ENCODE results near the gene CREB3L1.
"Not testable (repeated sequence)": the region's sequence is repeated elsewhere in the genome, so short reads cannot be mapped to it uniquely, and the experiment has no call there.

CREB3L1 gene

DNA sequence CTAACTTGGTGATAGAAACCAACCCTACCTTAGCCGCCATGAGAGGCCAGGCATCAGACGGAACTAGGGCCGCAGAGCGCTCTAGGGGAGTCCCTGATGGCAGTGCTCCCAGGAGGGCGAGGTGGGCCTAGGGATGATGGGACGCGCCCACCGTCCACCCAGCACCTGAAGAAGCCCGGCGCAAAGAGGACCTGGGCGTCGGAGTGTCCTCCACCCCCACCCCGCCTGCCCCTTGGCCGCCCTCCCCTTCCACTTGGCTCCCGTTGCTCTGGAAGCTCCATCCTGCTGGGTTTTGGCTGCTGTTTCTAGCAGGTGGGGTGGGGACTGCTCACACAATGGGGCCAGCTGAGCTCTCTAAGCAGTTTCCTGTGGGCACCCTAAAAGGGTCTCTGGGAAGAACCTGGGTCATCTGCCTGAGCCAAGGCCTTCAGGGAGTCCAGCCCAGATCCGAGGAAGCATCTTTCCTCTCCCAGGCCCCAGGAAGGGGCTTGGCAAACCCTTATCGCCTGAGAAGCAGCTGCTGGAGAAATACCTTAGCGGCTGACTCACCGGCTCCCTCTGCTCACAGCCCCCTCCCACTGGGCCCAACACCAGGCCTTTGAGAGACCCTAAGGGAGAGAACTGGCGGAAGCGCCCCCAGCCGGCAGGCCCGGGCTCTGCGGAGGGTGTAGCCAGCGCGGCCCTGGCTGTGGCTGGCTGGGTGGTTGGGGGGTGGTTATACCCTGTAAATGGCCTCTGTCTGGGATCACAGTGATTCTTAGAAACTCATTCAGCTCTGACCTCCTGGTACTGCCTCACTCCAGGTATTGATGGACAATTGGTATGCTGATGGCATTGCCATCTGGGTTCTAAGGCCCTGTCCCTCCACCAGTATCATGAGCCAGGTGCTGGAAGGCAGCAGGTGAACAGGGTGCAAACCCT, 19.3 kb downstream of the CREB3L1 start:
- DNase-seq (ENCODE audit: low spot score): peak; percentile 53

DNA sequence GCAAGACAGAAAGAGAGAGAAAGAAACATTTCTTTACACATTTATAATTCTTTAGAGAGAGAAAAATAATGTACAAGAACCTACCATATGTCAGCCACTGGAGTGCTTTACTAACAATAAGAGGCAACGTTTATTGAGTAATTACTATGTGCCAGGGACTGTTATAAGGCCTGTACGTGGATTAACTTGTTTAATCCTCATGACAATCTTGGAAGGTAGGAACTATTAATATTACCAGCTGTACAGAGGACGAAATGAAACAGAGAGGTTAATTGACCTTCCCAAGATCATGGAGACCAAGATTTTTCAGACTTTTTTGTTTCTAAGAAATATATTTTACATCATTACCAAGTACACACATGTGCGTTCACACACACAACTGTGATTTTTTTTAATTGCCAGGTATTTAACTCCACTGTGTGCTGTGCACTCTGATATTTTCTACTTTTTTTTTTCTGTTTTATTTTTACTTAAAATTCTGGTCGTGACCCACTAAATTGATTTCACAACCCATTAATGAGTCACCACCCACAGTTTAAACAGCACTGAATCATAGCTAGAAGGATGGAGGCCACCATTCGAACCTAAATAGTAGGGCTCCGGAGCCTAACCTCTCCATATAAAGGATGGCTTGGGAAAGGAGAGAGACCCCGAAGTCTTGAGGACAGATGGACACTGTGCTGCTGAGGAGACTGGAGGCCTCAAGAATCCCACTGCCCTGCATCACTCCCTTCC, 21.4 kb downstream of the CREB3L1 start:
- DNase-seq (ENCODE audit: low spot score): no peak

DNA sequence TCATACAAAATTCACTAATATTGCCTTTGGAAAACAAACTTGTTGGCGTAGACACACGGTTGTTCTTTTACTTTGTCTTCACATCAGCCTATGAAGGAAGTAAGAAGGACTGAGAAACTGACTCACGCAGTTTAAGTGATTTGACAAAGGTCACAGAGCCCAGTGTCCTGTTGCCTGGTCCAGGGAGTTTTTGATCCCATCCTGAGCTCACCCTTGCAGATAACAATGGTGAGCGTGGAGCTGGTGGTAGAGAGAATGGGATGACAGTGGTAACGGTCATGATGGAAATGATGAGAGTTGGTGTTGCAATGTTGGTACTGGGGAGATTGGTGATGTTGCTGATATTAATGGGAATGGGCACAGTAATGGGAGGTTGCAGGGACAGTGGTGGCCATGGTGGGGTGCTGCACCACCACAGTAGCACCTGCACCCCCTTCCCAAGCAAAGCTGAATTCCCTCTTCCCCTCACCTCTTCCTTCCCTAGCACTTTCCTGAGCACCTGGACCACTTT, 22.0 kb downstream of the CREB3L1 start:
- no peak for DNase-seq (ENCODE audit: low spot score)

DNA sequence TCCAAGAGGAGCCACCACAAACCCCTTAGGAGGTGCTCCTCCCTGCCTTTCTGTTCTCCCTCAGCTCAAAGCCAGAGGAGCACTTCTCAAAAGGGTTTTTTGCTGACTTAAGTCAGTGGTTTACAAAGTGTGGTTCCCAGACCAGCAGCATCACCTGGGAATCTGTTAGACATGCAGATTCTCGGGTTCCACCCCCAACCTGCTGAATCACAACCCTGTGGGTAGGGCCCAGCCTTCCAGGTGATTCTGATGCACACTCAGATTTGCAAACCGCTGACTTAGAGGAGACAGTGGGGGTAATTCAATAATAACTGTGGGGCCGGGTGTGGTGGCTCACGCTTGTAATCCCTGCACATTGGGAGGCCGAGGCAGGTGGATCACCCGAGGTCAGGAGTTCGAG, 22.8 kb downstream of the CREB3L1 start:
- no peak for DNase-seq (ENCODE audit: low spot score)

DNA sequence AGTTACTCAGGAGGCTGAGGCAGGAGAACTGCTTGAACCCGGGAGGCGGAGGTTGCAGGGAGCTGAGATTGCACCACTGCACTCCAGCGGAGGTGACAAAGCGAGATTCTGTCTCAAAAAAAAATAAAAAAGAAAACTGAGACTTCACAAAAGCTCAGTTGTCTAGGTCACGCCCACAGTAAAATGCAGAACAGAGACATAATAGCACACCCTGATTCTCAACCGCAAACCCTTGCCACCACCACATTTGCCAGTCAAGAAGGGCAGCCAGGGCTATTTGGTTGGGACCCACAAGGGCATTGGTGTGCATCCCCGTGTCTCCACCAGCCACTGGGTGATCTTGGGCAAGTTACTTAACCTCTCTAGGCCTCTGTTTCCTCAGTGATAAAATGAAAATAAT, 25.4 kb downstream of the CREB3L1 start:
- DNase-seq (ENCODE audit: low spot score): no peak

DNA sequence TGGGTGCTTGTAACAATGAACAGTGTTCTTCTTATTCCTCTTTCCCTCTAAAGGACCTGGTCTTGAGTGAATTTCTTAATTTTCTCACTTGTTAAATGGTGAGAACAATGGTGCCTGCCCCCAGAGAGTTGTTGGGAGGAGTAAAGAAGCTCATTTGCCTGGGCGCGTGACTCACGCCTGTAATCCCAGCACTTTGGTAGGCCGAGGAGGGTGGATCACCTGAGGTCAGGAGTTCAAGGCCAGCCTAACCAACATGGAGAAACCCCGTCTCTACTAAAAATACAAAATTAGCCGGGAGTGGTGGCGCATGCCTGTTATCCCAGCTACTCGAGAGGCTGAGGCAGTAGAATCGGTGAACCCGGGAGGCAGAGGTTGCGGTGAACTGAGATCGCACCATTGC, 26.6 kb downstream of the CREB3L1 start:
- DNase-seq (ENCODE audit: low spot score): not testable (repeated sequence)

DNA sequence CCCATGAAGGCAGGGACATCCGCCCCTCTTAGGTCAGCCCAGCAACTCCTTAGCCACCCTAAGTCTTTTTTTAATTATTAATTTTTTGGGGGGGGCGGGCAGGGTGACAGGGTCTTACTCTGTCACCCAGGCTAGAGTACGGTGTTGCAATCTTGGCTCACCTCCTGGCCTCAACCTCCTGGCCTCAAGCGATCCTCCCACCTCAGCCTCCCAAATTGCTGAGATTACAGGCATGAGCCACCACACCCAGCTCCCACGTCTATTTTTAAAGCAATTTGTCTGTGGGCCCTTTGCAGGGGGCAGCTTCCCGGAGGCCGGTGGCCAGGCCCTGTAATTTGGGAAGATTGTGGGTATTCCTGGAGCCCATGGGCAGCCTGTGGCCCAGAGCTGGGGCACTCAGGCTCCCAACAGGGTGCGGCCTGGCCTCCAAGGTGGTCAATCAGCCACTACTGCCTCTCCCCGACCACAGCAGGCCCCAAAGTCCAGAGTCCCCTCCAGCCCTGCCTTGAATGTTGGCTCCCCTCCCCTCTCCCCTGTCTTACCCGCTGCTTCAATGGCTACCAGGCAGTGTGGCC, 27.2 kb downstream of the CREB3L1 start:
- DNase-seq (ENCODE audit: low spot score): no peak

DNA sequence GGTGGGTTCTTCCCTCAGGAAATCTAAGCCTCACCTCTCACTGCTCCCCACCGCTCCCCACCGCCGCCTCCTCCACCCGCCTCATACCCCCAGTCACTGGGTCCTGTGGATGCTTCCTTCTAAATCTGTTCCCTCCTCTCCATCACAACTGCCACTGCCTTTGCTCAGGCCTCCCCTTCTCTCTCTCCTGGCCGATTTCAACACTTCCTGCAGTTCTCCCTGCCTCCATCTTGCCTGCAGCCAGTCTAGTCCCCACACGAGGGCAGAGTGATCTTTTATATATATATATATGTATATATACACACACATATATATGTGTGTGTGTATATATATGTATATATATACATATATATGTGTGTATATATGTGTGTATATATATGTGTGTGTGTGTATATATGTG, 27.8 kb downstream of the CREB3L1 start:
- no peak for DNase-seq (ENCODE audit: low spot score)

DNA sequence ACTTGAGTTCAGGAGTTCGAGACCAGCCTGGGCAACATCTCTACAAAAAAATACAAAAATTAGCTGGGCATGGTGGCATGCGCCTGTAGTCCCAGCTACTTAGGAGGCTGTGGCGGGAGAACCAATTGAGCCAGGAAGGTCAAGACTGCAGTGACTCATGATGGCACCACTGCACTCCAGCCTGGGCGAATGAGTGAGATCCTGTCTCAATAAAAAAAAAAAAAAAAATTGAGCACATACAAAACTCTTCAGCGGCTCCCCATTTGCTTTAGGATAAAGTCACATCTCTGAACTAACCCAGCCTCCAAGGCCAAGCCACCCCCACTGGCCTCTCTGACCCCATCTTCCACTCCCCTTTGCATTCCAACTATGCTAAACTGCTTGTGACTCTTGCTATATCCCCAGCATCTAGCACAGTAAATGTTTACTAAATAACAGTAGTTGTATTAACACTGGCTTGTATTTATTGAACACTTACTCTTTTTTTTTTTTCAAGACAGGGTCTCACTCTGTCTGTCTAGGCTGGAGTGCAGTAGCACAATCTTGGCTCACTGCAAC, 28.9 kb downstream of the CREB3L1 start:
- no peak for DNase-seq (ENCODE audit: low spot score)

DNA sequence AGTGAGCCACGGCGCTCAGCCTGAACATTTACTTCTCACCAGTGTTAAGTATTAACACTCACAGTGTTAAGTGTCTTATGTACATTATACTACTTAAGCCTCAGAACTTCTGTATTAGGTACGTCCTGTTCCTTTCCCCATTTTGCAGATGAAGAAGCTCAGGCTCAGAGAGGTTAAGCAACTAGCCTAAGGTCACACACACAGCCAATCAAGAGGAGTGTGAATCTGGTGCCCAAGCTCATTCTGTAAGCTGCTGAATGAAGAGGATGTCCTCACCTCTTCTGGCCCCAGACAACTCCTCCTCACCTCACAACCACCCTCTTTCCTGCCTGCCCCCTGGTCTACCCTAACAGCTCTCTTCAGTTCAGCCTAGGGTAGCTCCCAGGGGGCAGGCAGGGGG, 29.9 kb downstream of the CREB3L1 start:
- no peak for DNase-seq (ENCODE audit: low spot score)

DNA sequence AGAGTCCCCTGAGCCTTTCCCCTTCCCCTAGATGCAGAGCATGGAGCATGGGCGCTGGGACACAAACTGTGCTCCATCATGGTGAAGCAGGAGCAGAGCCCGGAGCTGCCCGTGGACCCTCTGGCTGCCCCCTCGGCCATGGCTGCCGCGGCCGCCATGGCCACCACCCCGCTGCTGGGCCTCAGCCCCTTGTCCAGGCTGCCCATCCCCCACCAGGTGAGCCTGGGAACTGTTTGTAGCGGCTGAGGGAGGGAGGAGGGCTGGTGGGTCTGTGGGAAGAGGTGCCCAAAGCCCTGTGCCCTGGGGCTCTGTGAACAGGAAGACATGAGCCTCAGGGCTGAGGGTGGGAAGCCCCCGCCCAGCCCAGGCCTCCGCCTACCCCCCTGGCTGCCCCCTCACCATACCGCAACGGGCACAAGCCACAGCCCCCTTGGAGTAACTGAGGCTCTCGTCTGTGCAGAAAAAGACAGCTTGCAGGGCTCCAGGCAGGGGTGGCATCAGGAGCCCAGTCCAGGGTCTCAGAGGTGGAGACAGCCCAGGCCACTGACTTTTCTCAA, 30.4 kb downstream of the CREB3L1 start:
- DNase-seq (ENCODE audit: low spot score): no peak

DNA sequence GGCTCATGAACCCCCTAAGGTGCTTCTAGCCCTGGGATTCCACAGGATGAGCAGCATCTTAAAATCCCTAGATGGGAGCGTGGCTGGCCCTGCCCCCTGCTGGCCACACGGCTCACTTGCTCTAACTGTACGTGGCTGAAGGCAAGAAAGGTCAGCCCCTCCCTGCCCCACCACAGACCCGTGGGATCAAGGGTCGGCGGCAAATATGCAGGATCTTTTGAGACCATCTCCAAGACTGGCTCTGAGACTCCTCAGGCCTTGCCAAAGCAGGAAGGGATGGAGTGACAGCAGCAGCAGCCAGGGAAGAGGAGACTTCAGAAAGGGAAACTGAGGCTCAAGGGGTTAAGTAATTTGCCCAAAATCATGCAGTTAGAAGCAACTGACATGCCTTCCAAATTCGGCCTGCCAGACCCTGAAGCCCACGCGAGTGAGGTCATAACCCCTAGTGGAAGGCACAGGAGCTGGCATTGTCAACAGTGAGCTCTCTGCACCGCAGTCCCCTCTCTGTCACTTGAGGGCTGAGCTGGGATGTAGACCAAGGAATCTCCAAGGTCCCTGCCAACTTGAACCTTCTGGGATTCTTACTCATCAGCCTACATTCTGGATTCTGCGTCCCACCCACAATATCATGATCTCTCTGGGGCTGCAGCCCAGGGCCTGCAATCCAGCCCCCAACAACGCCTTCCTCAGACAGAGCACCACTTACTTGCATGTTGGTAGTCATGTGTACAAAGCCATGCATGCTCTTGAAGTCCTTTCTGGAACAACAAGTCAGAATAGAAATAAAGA, 31.4 kb downstream of the CREB3L1 start:
- peak; percentile 64 for DNase-seq (ENCODE audit: low spot score)

DNA sequence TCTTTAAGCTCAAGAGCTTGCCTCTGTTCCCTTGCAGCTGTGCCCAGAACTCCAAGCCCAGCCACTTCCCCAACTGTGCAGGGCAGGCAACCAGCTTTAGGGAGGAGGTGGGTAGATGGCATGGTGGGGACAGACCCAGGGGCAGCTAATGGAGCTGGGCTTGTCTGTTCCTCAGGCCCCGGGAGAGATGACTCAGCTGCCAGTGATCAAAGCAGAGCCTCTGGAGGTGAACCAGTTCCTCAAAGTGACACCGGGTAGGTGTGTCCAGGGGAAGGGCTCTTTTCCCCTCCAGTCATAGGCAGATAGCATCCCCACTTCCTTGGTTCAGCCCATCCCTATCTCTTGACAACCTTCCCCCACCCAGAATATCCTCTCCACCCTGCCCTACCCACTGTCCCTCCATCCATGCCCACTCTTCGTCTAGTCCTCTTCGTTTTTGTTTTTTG, 32.4 kb downstream of the CREB3L1 start:
- no peak for DNase-seq (ENCODE audit: low spot score)

DNA sequence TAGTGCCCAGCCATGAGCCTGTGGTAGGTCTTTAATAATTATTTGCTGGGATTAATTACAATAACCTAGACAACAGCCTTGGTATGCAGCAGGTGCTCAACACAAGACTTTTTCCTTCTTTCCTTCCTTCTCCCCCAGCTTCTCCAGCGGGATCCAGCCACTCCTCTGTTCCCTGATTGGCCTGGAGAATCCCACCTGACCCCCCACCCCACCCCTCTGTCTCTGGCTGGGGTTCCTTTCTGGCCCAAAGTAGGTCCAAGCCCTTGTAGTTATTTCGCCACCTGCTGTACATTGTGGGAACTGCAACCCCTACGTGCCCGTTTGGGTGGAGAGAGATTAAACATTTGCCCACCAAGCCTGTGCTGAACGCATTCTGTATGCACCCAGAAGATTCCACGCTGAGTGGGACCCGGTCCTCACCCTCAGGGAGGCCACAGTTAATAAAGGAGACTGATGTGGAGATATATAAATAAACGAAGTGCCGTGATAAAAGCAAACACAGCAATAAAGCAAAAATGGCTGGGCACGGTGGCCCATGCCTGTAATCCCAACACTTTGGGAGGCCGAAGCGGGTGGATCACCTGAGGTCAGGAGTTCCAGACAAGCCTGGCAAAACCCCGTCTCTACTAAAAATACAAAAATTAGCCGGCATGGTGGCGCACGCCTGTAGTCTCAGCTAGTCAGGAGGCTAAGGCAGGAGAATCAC, 37.7 kb downstream of the CREB3L1 start:
- peak; percentile 73 for DNase-seq (ENCODE audit: low spot score)

DNA sequence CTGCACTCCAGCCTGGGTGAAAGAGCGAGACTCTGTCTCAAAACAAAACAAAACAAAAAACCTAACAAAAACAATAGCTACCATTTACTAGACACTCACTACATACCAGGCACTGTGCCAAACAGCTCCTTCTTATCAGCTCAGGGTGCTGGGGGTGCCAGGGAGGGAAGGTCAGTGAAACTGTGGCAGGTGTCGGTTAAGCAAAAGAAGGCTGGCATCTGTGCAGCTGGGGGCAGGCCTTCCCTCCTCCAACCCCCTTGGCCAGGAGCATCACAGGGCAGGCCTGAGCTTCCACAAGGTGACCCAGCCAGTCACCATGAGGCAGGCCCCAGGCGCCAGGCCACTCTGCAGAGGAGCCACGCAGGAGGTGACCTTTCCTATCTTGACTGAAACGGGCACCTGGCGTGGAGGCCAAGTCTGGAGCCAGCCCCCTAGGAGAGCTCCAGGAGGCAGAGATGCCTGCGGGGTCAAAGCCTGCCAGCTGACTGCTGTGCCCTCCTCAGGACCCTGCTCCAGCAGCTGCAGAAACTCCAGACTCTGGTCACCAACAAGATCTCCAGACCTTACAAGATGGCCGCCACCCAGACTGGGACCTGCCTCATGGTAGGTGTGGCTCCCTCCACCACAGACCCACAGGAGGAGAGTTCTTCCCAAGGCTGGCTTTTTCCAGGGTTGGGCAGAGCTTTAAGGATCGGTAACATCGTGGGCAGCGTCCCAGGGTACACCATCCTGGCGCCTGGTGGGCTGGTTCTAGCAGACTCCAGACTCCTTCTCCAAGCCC, 38.5 kb downstream of the CREB3L1 start:
- no peak for DNase-seq (ENCODE audit: low spot score)

DNA sequence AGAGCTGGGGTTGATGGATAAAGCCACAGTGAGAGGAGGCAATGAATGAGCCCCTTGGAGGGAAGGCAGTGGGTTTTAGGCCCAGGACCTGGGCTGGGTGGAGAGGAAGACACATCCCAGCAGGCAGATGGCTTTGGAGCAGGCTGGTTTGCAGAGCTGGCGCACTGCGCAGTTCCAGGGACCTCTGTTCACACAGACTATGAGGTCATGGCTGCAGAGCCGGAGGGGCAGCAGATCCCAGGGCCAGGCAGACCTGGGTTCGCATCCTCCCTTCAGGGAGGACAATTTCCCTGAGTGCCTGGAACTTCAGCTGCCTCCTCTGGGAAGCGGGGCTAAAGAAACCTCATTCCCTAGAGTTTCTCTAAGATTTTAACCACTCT, 41.6 kb downstream of the CREB3L1 start:
- no peak for DNase-seq (ENCODE audit: low spot score)

DNA sequence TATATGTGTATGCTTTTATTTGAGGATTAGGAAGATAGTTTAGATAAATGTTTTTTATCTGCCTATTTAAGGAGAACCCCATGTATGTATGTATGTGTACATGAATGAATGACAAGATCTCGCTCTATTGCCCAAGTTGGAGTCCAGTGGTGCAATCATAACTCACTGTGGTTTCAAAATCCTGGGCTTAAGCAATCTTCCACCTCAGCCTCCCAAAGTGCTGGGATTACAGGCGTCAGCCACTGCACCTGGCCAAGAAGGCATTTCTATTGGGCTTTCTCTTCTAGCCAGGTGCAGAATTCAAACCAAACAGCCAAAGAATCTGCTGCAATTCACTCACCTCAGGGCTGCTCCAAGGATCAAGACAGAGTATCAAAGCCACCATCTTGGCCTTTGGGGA, 44.3 kb downstream of the CREB3L1 start:
- no peak for DNase-seq (ENCODE audit: low spot score)

DNA sequence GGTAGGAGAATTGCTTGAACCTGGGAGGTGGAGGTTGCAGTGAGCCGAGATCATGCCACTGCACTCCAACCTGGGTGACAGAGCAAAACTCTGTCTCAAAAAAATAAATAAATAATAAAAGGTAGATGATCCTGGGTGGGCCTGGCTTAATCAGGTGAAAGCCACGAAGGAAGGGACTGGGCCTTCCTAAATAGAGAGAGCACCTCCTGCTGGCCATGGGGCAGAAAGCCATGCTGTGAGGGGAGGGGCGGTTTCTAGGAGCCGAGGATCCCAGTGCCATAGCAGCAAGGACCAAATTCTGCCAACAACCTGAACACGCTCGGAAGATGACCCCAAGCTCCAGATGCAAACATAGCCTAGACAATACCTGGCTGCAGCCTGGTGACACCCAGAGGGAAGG, 45.3 kb downstream of the CREB3L1 start:
- no peak for DNase-seq (ENCODE audit: low spot score)

DNA sequence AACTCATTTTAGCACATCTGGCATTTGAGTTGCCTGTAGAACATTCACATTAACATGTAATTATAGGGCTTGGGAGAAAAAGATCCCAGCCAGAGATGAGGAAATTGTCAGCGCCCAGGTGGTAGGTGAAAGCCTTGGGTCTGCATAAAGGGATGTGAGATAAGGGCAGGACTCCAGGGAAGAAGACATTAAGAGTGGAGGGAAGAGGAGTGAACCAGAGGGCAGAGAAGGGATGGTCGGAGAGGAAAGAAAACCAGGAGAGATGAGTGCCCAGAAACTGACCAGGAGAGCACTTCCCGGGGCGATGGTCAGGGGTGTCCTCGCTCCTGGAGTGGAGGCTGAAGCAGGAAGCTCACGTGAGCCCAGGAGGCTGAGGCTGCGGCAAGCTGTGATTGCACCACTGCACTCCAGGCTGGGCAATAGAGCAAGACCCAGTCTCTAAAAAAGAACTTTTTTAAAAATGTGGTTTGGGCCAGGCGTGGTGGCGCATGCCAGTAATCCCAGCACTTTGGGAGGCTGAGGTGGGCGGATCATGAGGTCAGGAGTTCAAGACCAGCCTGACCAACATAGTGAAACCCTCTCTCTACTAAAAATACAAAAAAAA, 49.5 kb downstream of the CREB3L1 start:
- no peak for DNase-seq (ENCODE audit: low spot score)
